Stomach (tissue), 9 donors: ENCODE measurements around the gene CDCA7L. TPM values are rescaled to one million over a fixed set of nuclear protein-coding genes. Genes with fewer than 3 reads are reported as not detected.

Source experiments
- DNase-seq, 2 donors: peaks; one replicate each; pipeline versions ENCODE4 v3.0.0 to v3.0.0-alpha.2; 2013 to 2019
- H3K27ac ChIP-seq, 5 donors: fragments of 200-600 bp in 4 of 5; sonication (generic) in 4 of 5; one replicate each; pipeline ENCODE4 v1.5.1; 2013 to 2019; ENCODE audit warnings: mild to moderate bottlenecking in 1 of 5, moderate library complexity in 1 of 5
- H3K27me3 ChIP-seq, 3 donors: fragments of 200-600 bp; sonication (generic); one replicate each; pipeline ENCODE4 v1.5.1; 2017 to 2019; ENCODE audit warnings: mixed run types in 1 of 3
- H3K36me3 ChIP-seq, 4 donors: fragments of 200-600 bp; sonication (generic); 1 replicate in 3 of 4; 2 replicates in 1 of 4; pipeline ENCODE4 v1.5.1; 2016 to 2019
- H3K4me1 ChIP-seq, 4 donors: fragments of 200-600 bp; sonication (generic); one replicate each; pipeline ENCODE4 v1.5.1; 2016 to 2019
- H3K4me3 ChIP-seq, 4 donors: fragments of 200-600 bp; sonication (generic) in 3 of 4; one replicate each; pipeline ENCODE4 v1.5.1; 2016 to 2019; ENCODE audit warnings: mild to moderate bottlenecking in 1 of 4
- H3K9me3 ChIP-seq, 4 donors: fragments of 200-600 bp; sonication (generic); one replicate each; pipeline ENCODE4 v1.5.1; 2016 to 2019
- CTCF ChIP-seq, 7 experiments: fragments of 450-650 bp in 4 of 7; fragments of 200-600 bp in 3 of 7; sonication (generic) in 3 of 7; IDR thresholded peaks; one replicate each; pipeline ENCODE4 v1.5.1; 2016 to 2019; ENCODE audit warnings: antibody characterized with exemption in 7 of 7, control low read depth in 2 of 7, mild to moderate bottlenecking in 1 of 7
- EP300 ChIP-seq: sonication (generic); formaldehyde crosslinking; IDR thresholded peaks from one replicate; pipeline ENCODE4 v1.6.1; 2017; ENCODE audit warnings: antibody characterized with exemption
- POLR2A ChIP-seq, 4 donors: fragments of 450-650 bp; IDR thresholded peaks; one replicate each; pipeline ENCODE4 v1.6.1; 2016; ENCODE audit warnings: antibody characterized with exemption in 4 of 4, control low read depth in 2 of 4, mild to moderate bottlenecking in 1 of 4, moderate library complexity in 1 of 4
- POLR2AphosphoS5 ChIP-seq, 3 donors: sonication (generic); formaldehyde crosslinking; IDR thresholded peaks; one replicate each; pipeline ENCODE4 v1.6.1; 2016; ENCODE audit warnings: antibody characterized with exemption in 3 of 3
- WGBS, 5 donors: extraction: QIAGEN DNeasy Blood & Tissue Kit in 3 of 5; methylation state at CpG; one replicate each; pipeline versions ENCODE4 v1.1.5 to v1.1.7; 2013 to 2018; 5-methylcytosine and 5-hydroxymethylcytosine counted together
- intact Hi-C: fragments of 100-400 bp; cut with DNase I; formaldehyde crosslinking; loops from one replicate; pipeline ENCODE4 v1.15.1; 2023; ENCODE audit warnings: low total_unique reads
- polyA plus RNA-seq, 3 donors: library from polyadenylated mRNA; stranded (reverse); fragments of 200-250 nt; gene quantifications; one replicate each; pipeline ENCODE4 v1.2.3, GENCODE V29; 2013
- total RNA-seq, 5 donors: library from RNA; depleted of rRNA; stranded (reverse); fragments of >200 nt; gene quantifications; one replicate each; pipeline versions ENCODE4 v1.1.0 to v1.2.3, GENCODE V29; 2014 to 2016
- donor health status: healthy with polysubstance abuse.
- donor health status: Bipolar disorder and iron deficiency.
- donor health status: healthy.

The CDCA7L gene
- total and polyA plus RNA-seq, 8 donors = 5.4 to 89.8 (median 19.1) TPM

DNA sequence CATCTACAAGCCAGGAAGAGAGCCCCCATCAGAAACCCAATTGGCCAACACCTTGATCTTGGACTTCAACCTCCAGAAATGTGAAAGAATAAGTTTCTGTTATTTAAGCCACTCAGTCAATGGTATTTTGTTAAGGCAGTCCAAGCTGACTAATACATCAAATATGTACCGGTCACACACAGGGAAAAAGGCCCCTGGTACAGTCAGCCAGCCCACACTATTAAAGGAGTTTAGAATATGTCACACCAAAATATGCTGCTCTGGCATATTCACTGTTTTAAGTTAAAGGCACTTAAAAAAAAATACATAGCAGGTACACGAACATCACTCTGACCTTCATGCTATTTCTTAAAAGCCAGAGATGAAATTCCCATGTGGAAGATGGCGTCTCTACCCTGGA, 15.2 kb upstream of the CDCA7L start:
- intact Hi-C loops = no loop called here
- no peaks in the 10 kb centered on the region for H3K36me3 ChIP-seq
- no peaks in the 10 kb centered on the region for H3K27me3 ChIP-seq
- no peak for DNase-seq
- no peaks in the 10 kb centered on the region for H3K9me3 ChIP-seq
- TF ChIP-seq EP300 = no peak
- no peak for TF ChIP-seq POLR2AphosphoS5 (IDR thresholded peaks at IDR 0.05)
- no peak for TF ChIP-seq POLR2A (IDR thresholded peaks at IDR 0.05)
- no peak for TF ChIP-seq CTCF (IDR thresholded peaks at IDR 0.05)
- no peaks in the 10 kb centered on the region for H3K4me1 ChIP-seq
- WGBS, 5 donors = 78 to 97% (median 84%) methylated on average over 3 of the region's 3 CpGs
- no peak overlapping the region for H3K4me3 ChIP-seq
- no peak overlapping the region for H3K27ac ChIP-seq

GRCh38 chr7:21959387-21959776, 13.7 kb upstream of the CDCA7L start:
- H3K27me3 ChIP-seq = no peaks in the 10 kb centered on the region
- DNase-seq = no peak
- 95 to 97% (median 96%) methylated on average over 3 of the region's 3 CpGs for WGBS, 5 donors
- H3K4me1 ChIP-seq = no peaks in the 10 kb centered on the region
- no peaks in the 10 kb centered on the region for H3K9me3 ChIP-seq
- TF ChIP-seq POLR2A (IDR thresholded peaks at IDR 0.05) = no peak
- no peak for TF ChIP-seq POLR2AphosphoS5 (IDR thresholded peaks at IDR 0.05)
- TF ChIP-seq CTCF (IDR thresholded peaks at IDR 0.05) = no peak
- TF ChIP-seq EP300 = no peak
- H3K4me3 ChIP-seq = no peak overlapping the region
- H3K36me3 ChIP-seq = no peaks in the 10 kb centered on the region
- intact Hi-C loops = no loop called here
- no peak overlapping the region for H3K27ac ChIP-seq

GRCh38 chr7:21953781-21954180, 8.1 kb upstream of the CDCA7L start:
- H3K9me3 ChIP-seq = no peaks in the 10 kb centered on the region
- no peaks in the 10 kb centered on the region for H3K36me3 ChIP-seq
- intact Hi-C loops = no loop called here
- no peak overlapping the region for H3K27ac ChIP-seq
- no peak overlapping the region for H3K4me3 ChIP-seq
- TF ChIP-seq CTCF (IDR thresholded peaks at IDR 0.05) = no peak
- TF ChIP-seq POLR2A (IDR thresholded peaks at IDR 0.05) = no peak
- no peak for TF ChIP-seq EP300
- no peak for TF ChIP-seq POLR2AphosphoS5 (IDR thresholded peaks at IDR 0.05)
- 73 to 87% (median 80%) methylated on average over 3 of the region's 3 CpGs for WGBS, 5 donors
- H3K4me1 ChIP-seq = peaks cover 0 to 9% (median 0%) of the 10 kb centered on the region in 4 donors
- peak in 1 of 2 donors; percentile 28 for DNase-seq
- H3K27me3 ChIP-seq = no peaks in the 10 kb centered on the region

DNA sequence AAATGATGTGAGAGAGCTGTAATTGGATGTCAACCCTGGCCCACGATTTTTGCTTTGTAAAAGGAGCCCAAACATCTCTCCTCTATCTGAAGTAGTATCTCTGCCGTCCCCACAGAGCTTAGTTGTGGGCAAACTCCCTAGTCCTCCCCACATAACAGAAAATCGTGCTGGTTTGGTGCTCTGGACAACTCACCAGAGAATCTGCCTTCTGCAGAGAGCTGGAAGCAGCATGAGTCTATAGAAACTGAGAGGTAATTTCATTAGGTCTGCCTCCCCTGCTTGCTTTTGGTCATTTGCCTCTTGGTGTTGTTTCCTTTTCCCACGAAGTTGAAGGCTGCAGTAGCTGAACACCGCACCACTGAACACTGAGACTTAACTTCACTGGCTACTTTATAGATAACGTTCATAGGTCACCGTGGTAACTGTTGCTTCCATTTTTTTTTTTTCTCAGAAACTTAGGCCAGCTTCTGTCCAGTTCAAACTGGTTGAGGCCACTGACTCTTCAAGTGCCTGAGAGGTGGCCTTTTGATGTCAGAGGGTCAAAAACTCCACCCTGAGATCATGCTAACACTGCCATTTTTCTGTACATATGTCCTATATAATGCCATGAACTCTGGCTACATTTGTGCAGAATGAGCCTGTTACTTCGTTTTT, 3.3 kb upstream of the CDCA7L start:
- H3K27me3 ChIP-seq = no peaks in the 10 kb centered on the region
- no peak for DNase-seq
- H3K4me1 ChIP-seq = peaks cover 0 to 38% (median 28%) of the 10 kb centered on the region in 4 donors
- no peak overlapping the region for H3K4me3 ChIP-seq
- no peaks in the 10 kb centered on the region for H3K36me3 ChIP-seq
- no peak overlapping the region for H3K27ac ChIP-seq
- H3K9me3 ChIP-seq = no peaks in the 10 kb centered on the region
- 41 to 49% (median 47%) methylated on average over 8 of the region's 8 CpGs for WGBS, 5 donors
- intact Hi-C loops = no loop called here
- TF ChIP-seq POLR2AphosphoS5 (IDR thresholded peaks at IDR 0.05) = no peak
- no peak for TF ChIP-seq POLR2A (IDR thresholded peaks at IDR 0.05)
- TF ChIP-seq CTCF (IDR thresholded peaks at IDR 0.05) = no peak
- no peak for TF ChIP-seq EP300
